ENCODE results near the gene TASL.
"Not testable (repeated sequence)": the region's sequence is repeated elsewhere in the genome, so short reads cannot be mapped to it uniquely, and the experiment has no call there.

TASL gene

GRCh38 chrX:30577362-30577991 is at the start of gene TASL:
TSS of gene TASL (minus strand) at chrX:30577766. CDS start at chrX:30560355, 17,411 bp downstream.
- DNase-seq = no peak

GRCh38 chrX:30626402-30626801 is 48.8 kb upstream of the TASL start:
- DNase-seq = no peak

GRCh38 chrX:30622361-30622760 is 44.8 kb upstream of the TASL start:
- no peak for DNase-seq

- no peak for DNase-seq
Observed at GRCh38 chrX:30620980-30621618, 43.5 kb upstream of the TASL start.

GRCh38 chrX:30620125-30620524 is 42.6 kb upstream of the TASL start:
- no peak for DNase-seq

- DNase-seq = no peak
Observed at GRCh38 chrX:30618160-30618765, 40.7 kb upstream of the TASL start.

GRCh38 chrX:30615229-30615628 is 37.7 kb upstream of the TASL start:
- DNase-seq = no peak

- no peak for DNase-seq
Observed at GRCh38 chrX:30613721-30614120, 36.2 kb upstream of the TASL start.

- DNase-seq = no peak
Observed at GRCh38 chrX:30612250-30612655, 34.7 kb upstream of the TASL start.

- DNase-seq = no peak
Observed at GRCh38 chrX:30610026-30610425, 32.5 kb upstream of the TASL start.

GRCh38 chrX:30607155-30607554 is 29.6 kb upstream of the TASL start:
- DNase-seq = no peak

GRCh38 chrX:30600269-30601176 is 23.0 kb upstream of the TASL start:
- DNase-seq = not testable (repeated sequence)

- no peak for DNase-seq
Observed at GRCh38 chrX:30597216-30598012, 19.8 kb upstream of the TASL start.

- no peak for DNase-seq
Observed at GRCh38 chrX:30593440-30594200, 16.1 kb upstream of the TASL start.

GRCh38 chrX:30592831-30593230 is 15.3 kb upstream of the TASL start:
- no peak for DNase-seq

GRCh38 chrX:30590368-30590767 is 12.8 kb upstream of the TASL start:
- no peak for DNase-seq

GRCh38 chrX:30589146-30589888 is 11.8 kb upstream of the TASL start:
- no peak for DNase-seq

- no peak for DNase-seq
Observed at GRCh38 chrX:30586516-30586915, 8.9 kb upstream of the TASL start.

GRCh38 chrX:30582664-30583063 is 5.1 kb upstream of the TASL start:
- no peak for DNase-seq

- no peak for DNase-seq
Observed at GRCh38 chrX:30580641-30581040, 3.1 kb upstream of the TASL start.

GRCh38 chrX:30576881-30577280 is 685 bp downstream of the TASL start:
- DNase-seq = no peak
